Measurements from ENCODE around the gene SEMA3B. TPM values are rescaled to one million over a fixed set of nuclear protein-coding genes. Genes with fewer than 3 reads are reported as not detected.
A peak's percentile ranks its signal among the peaks of the same experiment; 100 is the strongest.
"Not testable (repeated sequence)": the region's sequence is repeated elsewhere in the genome, so short reads cannot be mapped to it uniquely, and the experiment has no call there.

The SEMA3B gene
- total RNA-seq, 1 experiment from 2014 or later, result 7.6 TPM

DNA sequence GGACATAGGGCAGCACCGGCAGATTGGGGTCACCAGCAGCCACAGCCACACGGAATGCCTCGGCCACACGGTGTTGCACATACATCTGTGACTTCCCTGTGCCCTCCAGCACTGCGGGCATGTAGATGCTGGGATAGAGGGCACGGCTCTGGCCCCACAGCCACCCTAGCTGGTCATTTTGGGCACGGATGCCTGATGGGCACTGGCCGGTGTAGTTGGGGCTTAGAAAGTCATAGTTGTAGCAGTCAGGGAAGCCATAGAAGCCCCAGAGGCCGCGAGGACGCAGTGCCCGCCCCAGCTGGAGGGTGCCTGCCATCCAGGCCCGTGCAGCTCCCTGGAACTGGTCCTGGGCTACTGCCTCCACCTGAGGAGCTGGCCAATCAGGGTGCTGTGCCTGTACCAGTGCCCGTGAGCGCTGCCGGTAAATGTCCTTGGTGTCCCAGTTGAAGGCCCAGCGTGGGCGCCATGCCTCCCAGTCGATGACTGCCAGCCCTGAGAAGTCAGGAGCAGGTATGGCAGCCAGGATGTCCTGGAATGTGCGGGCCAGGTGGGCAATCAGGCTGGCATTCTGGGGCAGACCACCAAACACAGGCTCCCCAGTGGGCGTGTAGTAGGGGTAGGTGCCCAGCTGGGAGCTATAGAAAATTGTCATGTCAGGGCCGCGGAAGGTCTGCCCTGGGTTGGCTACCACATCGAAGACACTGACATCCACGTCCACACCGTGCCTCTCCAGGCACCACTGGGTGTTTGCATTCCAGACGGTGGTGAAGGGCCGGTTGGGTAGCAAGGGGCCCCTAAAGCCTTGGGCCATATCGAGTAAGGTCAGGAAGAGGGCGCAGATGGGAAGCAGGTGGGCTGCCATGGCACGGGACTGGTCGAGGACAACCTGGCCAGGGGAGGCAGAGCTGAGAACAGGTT, 33.4 kb downstream of the SEMA3B start:
- intact Hi-C loops (cut with micrococcal nuclease), result no loop called here
- BruUV-seq (replicated peaks), result no TSS peak
- Mint-ChIP-seq H3K36me3 (ENCODE audit: insufficient read depth, unreplicated experiment) (no peaks in the 10 kb centered on the region), H3K4me1 (ENCODE audit: insufficient read depth, unreplicated experiment) (peaks cover 7% of the 10 kb centered on the region), H3K27ac (ENCODE audit: low read depth, unreplicated experiment) (no peak overlapping the region), H3K4me3 (ENCODE audit: unreplicated experiment) (no peak overlapping the region), H3K27me3 (ENCODE audit: insufficient read depth, unreplicated experiment) (no peaks in the 10 kb centered on the region), H3K9me3 (ENCODE audit: unreplicated experiment) (no peaks in the 10 kb centered on the region)
- CTCF ChIA-PET, result interaction anchor here (0.5 to 1.9 kb wide), 4 partner anchors 19 to 110 kb away, joined by 3 to 12 read pairs (median 4); partner anchors contain the start of gene HYAL2
- POLR2A ChIA-PET, result interaction anchor here (0.7 to 1.4 kb wide), 2 partner anchors 22 to 34 kb away, joined by 3 read pairs; no protein-coding TSS in a partner anchor
- DNase-seq (ENCODE audit: unreplicated experiment), result no peak
- TF ChIP-seq, protein P1, sequence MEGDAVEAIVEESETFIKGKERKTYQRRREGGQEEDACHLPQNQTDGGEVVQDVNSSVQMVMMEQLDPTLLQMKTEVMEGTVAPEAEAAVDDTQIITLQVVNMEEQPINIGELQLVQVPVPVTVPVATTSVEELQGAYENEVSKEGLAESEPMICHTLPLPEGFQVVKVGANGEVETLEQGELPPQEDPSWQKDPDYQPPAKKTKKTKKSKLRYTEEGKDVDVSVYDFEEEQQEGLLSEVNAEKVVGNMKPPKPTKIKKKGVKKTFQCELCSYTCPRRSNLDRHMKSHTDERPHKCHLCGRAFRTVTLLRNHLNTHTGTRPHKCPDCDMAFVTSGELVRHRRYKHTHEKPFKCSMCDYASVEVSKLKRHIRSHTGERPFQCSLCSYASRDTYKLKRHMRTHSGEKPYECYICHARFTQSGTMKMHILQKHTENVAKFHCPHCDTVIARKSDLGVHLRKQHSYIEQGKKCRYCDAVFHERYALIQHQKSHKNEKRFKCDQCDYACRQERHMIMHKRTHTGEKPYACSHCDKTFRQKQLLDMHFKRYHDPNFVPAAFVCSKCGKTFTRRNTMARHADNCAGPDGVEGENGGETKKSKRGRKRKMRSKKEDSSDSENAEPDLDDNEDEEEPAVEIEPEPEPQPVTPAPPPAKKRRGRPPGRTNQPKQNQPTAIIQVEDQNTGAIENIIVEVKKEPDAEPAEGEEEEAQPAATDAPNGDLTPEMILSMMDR (IDR thresholded peaks at IDR 0.05; ENCODE audit: unreplicated experiment), result no peak

DNA sequence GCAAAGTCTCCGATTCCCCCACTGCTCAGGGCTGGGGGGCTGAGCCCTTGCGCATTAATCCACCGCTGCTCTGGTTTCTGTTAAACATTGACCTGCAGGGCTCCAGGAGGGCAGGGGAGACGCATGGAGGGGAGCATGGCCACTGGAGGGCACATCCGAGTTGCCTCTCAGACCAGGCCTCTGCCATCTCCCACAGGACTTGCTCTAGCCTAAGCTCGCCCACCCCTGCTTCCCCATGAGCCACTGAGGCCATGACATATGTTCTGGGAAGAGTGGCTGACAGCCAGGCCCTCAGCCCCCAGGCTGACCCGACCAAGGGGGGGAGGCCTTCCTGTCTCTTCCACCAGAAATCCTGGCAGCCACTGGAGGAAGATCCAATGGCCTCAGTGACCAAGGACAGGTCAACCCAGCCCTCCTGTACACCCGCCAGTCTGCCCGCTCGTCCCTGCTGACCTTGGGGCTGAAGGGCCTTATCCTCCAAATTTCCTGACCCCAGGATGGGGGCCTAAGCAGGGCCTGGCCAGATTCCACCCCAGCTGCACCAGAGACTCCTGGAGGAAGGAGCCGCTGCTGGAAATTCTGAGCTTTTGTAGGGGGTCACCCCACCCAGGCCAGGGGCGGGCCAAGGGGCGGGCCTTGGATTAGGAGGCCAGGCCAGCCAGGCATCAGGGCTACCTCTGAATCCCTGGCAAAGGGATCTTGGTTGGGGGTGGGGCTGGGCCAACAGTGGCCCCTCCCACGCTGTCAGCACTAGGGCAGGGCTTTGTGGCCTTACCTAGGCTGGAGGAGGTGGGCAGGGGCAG, 34.3 kb downstream of the SEMA3B start, which contains the start of gene HYAL1:
Gene HYAL1 (minus strand): TSS at position 562 of the 803 bp plus-strand sequence. CDS start 618 bp downstream, outside the sequence.
- ChIA-PET CTCF (interaction anchor here (1.9 kb wide), 1 partner anchor 21 kb away, joined by 12 read pairs; no protein-coding TSS in a partner anchor), POLR2A (interaction anchor here (0.7 kb wide), 1 partner anchor 240 kb away, joined by 3 read pairs; no protein-coding TSS in a partner anchor)
- no TSS peak for BruUV-seq (replicated peaks)

DNA sequence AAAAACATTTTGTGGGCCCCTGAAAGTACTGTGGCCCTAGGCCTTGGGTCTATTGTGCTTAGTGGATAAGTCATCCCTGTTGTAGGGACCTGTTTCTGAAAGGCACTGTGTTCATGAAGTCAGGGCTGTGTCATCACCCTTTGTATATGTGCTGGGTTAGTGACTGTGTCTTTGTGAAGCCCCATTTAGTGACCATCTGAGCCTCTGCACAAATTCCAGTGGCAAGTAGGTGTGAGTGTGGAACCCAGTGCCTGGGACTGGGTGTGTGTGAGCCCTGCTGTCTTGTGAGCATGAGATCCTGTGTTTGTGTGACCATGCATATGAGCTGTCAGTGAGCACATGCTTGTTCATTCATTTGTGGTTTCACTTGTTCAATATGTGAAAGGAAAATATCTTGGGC, 35.7 kb downstream of the SEMA3B start:
- no peaks in the 10 kb centered on the region for H3K9me3 Mint-ChIP-seq (ENCODE audit: unreplicated experiment)
- ChIA-PET CTCF (no interaction called here), POLR2A (interaction anchor here (0.7 to 1.6 kb wide), 3 partner anchors 13 to 57 kb away, joined by 4 to 5 read pairs (median 5); partner anchors contain the start of gene TUSC2)
- no TSS peak for BruUV-seq (replicated peaks)
- DNase-seq (ENCODE audit: unreplicated experiment), result no peak
- no peak overlapping the region for H3K4me3 Mint-ChIP-seq (ENCODE audit: unreplicated experiment)
- H3K27ac Mint-ChIP-seq (ENCODE audit: low read depth, unreplicated experiment), result no peak overlapping the region
- TF ChIP-seq, protein P1 (IDR thresholded peaks at IDR 0.05; ENCODE audit: unreplicated experiment), result no peak
- peaks cover 1% of the 10 kb centered on the region for H3K4me1 Mint-ChIP-seq (ENCODE audit: insufficient read depth, unreplicated experiment)
- no peaks in the 10 kb centered on the region for H3K36me3 Mint-ChIP-seq (ENCODE audit: insufficient read depth, unreplicated experiment)
- H3K27me3 Mint-ChIP-seq (ENCODE audit: insufficient read depth, unreplicated experiment), result no peaks in the 10 kb centered on the region
- intact Hi-C loops (cut with micrococcal nuclease), result no loop called here

More for the DNA sequence above, 34.3 kb downstream of the SEMA3B start, which contains the start of gene HYAL1:
- Mint-ChIP-seq H3K4me3 (ENCODE audit: unreplicated experiment) (no peak within 1 kb of the TSS), H3K36me3 (ENCODE audit: insufficient read depth, unreplicated experiment) (no peaks in the 10 kb centered on the region), H3K27me3 (ENCODE audit: insufficient read depth, unreplicated experiment) (no peaks in the 10 kb centered on the region), H3K27ac (ENCODE audit: low read depth, unreplicated experiment) (no peak within 1 kb of the TSS), H3K4me1 (ENCODE audit: insufficient read depth, unreplicated experiment) (peaks cover 2% of the 10 kb centered on the region), H3K9me3 (ENCODE audit: unreplicated experiment) (no peaks in the 10 kb centered on the region)
- intact Hi-C loops (cut with micrococcal nuclease), result no loop called here
- peak; percentile 30 for DNase-seq (ENCODE audit: unreplicated experiment)
- TF ChIP-seq, protein P1 (IDR thresholded peaks at IDR 0.05; ENCODE audit: unreplicated experiment), result no peak

DNA sequence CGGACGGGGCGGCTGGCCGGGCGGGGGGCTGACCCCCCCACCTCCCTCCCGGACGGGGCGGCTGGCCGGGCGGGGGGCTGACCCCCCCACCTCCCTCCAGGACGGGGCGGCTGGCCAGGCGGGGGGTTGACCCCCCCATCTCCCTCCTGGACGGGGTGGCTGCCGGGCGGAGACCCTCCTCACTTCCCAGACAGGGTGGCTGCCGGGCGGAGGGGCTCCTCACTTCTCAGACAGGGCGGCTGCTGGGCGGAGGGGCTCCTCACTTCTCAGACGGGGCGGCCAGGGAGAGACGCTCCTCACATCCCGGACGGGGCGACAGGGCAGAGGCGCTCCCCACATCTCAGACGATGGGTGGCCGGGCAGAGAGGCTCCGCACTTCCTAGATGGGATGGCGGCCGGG, 43.1 kb downstream of the SEMA3B start:
- BruUV-seq (replicated peaks); intact Hi-C loops (cut with micrococcal nuclease): not testable (repeated sequence)

More for the DNA sequence above, 43.1 kb downstream of the SEMA3B start:
- H3K4me1 Mint-ChIP-seq (ENCODE audit: insufficient read depth, unreplicated experiment), result peaks cover 22% of the 10 kb centered on the region
- POLR2A ChIA-PET; CTCF ChIA-PET; DNase-seq (ENCODE audit: unreplicated experiment); H3K4me3 Mint-ChIP-seq (ENCODE audit: unreplicated experiment); H3K27ac Mint-ChIP-seq (ENCODE audit: low read depth, unreplicated experiment); H3K36me3 Mint-ChIP-seq (ENCODE audit: insufficient read depth, unreplicated experiment); H3K27me3 Mint-ChIP-seq (ENCODE audit: insufficient read depth, unreplicated experiment); H3K9me3 Mint-ChIP-seq (ENCODE audit: unreplicated experiment): not testable (repeated sequence)

All from MCF 10A (cell line).